ENCODE data around the gene XYLT1. TPM values are rescaled to one million over a fixed set of nuclear protein-coding genes. Genes with fewer than 3 reads are reported as not detected.

The XYLT1 gene
- total RNA-seq, 2 experiments from 2014 or later = 7.3 to 8.9 TPM

- H3K27me3 Mint-ChIP-seq = no peaks in the 10 kb centered on the region
- ChIA-PET CTCF (interaction anchor here (1.0 to 1.3 kb wide), 2 partner anchors 13 to 29 kb away, joined by 3 read pairs; no protein-coding TSS in a partner anchor), POLR2A (interaction anchor here (0.8 kb wide), 1 partner anchor 56 kb away, joined by 3 read pairs; no protein-coding TSS in a partner anchor)
- H3K27ac Mint-ChIP-seq = no peak overlapping the region
- peaks cover 1% of the 10 kb centered on the region for H3K9me3 Mint-ChIP-seq
- no peak for DNase-seq
- H3K36me3 Mint-ChIP-seq (ENCODE audit: low read depth) = peaks cover 4% of the 10 kb centered on the region
- intact Hi-C loops (cut with micrococcal nuclease) = no loop called here
- ATAC-seq = no peak
- peaks cover 25% of the 10 kb centered on the region for H3K4me1 Mint-ChIP-seq (ENCODE audit: low read depth)
- TF ChIP-seq CTCF (IDR thresholded peaks at IDR 0.05) = no peak
- H3K4me3 Mint-ChIP-seq = no peak overlapping the region
Measured at GRCh38 chr16:17440131-17440530, 30.6 kb downstream of the XYLT1 start.

- Mint-ChIP-seq H3K36me3 (ENCODE audit: low read depth) (peaks cover 4% of the 10 kb centered on the region), H3K9me3 (peaks cover 1% of the 10 kb centered on the region), H3K27me3 (no peaks in the 10 kb centered on the region), H3K27ac (peak overlapping the region; percentile 72), H3K4me1 (ENCODE audit: low read depth) (peaks cover 25% of the 10 kb centered on the region), H3K4me3 (peak overlapping the region; percentile 14)
- no peak for DNase-seq
- intact Hi-C loops (cut with micrococcal nuclease) = no loop called here
- peak; percentile 60 for ATAC-seq
- POLR2A ChIA-PET = no interaction called here
- CTCF ChIA-PET = interaction anchor here (1.3 kb wide), 1 partner anchor 12 kb away, joined by 3 read pairs; no protein-coding TSS in a partner anchor
- no peak for TF ChIP-seq CTCF (IDR thresholded peaks at IDR 0.05)
Measured at GRCh38 chr16:17439580-17439979, 31.2 kb downstream of the XYLT1 start.

- no peak for TF ChIP-seq CTCF (IDR thresholded peaks at IDR 0.05)
- H3K4me1 Mint-ChIP-seq (ENCODE audit: low read depth) = peaks cover 25% of the 10 kb centered on the region
- no peak for ATAC-seq
- no peaks in the 10 kb centered on the region for H3K36me3 Mint-ChIP-seq (ENCODE audit: low read depth)
- no peak overlapping the region for H3K27ac Mint-ChIP-seq
- POLR2A ChIA-PET = no interaction called here
- H3K27me3 Mint-ChIP-seq = no peaks in the 10 kb centered on the region
- intact Hi-C loops (cut with micrococcal nuclease) = no loop called here
- no peak for DNase-seq
- CTCF ChIA-PET = no interaction called here
- no peak overlapping the region for H3K4me3 Mint-ChIP-seq
- peaks cover 1% of the 10 kb centered on the region for H3K9me3 Mint-ChIP-seq
Measured at GRCh38 chr16:17437981-17438380, 32.8 kb downstream of the XYLT1 start.

GRCh38 chr16:17437127-17437720, 33.5 kb downstream of the XYLT1 start:
- Mint-ChIP-seq H3K27me3 (no peaks in the 10 kb centered on the region), H3K4me1 (ENCODE audit: low read depth) (peaks cover 25% of the 10 kb centered on the region), H3K4me3 (no peak overlapping the region), H3K36me3 (ENCODE audit: low read depth) (no peaks in the 10 kb centered on the region), H3K27ac (no peak overlapping the region), H3K9me3 (peaks cover 1% of the 10 kb centered on the region)
- DNase-seq (no peak), ATAC-seq (no peak)
- POLR2A ChIA-PET = no interaction called here
- no peak for TF ChIP-seq CTCF (IDR thresholded peaks at IDR 0.05)
- CTCF ChIA-PET = no interaction called here
- intact Hi-C loops (cut with micrococcal nuclease) = no loop called here

GRCh38 chr16:17435318-17435717, 35.4 kb downstream of the XYLT1 start:
- Mint-ChIP-seq H3K4me1 (ENCODE audit: low read depth) (peaks cover 21% of the 10 kb centered on the region), H3K27ac (no peak overlapping the region), H3K9me3 (peaks cover 1% of the 10 kb centered on the region), H3K36me3 (ENCODE audit: low read depth) (no peaks in the 10 kb centered on the region), H3K27me3 (no peaks in the 10 kb centered on the region), H3K4me3 (no peak overlapping the region)
- ATAC-seq = no peak
- ChIA-PET CTCF (no interaction called here), POLR2A (no interaction called here)
- no peak for TF ChIP-seq CTCF (IDR thresholded peaks at IDR 0.05)
- DNase-seq = no peak
- intact Hi-C loops (cut with micrococcal nuclease) = no loop called here

Data from activated CD8-positive, alpha-beta T cell treated with anti-CD3 and anti-CD28 coated beads for 36 hours (primary cell).